Effector CD4-positive, alpha-beta T cell (primary cell): ENCODE measurements around the gene RECK.
A peak's percentile ranks its signal among the peaks of the same experiment; 100 is the strongest.
"Not testable (repeated sequence)": the region's sequence is repeated elsewhere in the genome, so short reads cannot be mapped to it uniquely, and the experiment has no call there.

Experiments
- DNase-seq: peaks from one replicate; pipeline ENCODE4 v3.0.0-alpha.2; 2020
- total RNA-seq: gene quantifications from one replicate; lab custom pipeline; 2026; lab: John Stamatoyannopoulos, UW

Gene RECK
- total RNA-seq, result 12.0 reads per million, percentile 35 among the genes with 10 or more reads in this experiment

GRCh38 chr9:36036780-36037548 lies at the start of gene RECK:
Gene RECK (plus strand): TSS chr9:36036913. CDS start chr9:36036999, 86 bp downstream.
- DNase-seq, result peak; percentile 81

- DNase-seq, result no peak
Observed at GRCh38 chr9:35990155-35990554, 46.6 kb upstream of the RECK start.

GRCh38 chr9:35993136-35993535 lies 43.6 kb upstream of the RECK start:
- DNase-seq, result not testable (repeated sequence)

GRCh38 chr9:35993976-35994720 lies 42.6 kb upstream of the RECK start:
- no peak for DNase-seq

GRCh38 chr9:35994959-35995358 lies 41.8 kb upstream of the RECK start:
- DNase-seq, result no peak

GRCh38 chr9:35996358-35996970 lies 40.2 kb upstream of the RECK start:
- no peak for DNase-seq

GRCh38 chr9:35997016-35997415 lies 39.7 kb upstream of the RECK start:
- DNase-seq, result not testable (repeated sequence)

GRCh38 chr9:35998333-35998732 lies 38.4 kb upstream of the RECK start:
- DNase-seq, result no peak

GRCh38 chr9:36005891-36006290 lies 30.8 kb upstream of the RECK start:
- DNase-seq, result no peak

GRCh38 chr9:36006549-36007315 lies 30.0 kb upstream of the RECK start:
- DNase-seq, result no peak

- DNase-seq, result no peak
Observed at GRCh38 chr9:36007316-36007708, 29.4 kb upstream of the RECK start.

- no peak for DNase-seq
Observed at GRCh38 chr9:36007852-36008251, 28.9 kb upstream of the RECK start.

- DNase-seq, result peak; percentile 54
Observed at GRCh38 chr9:36008774-36009300, 27.9 kb upstream of the RECK start.

GRCh38 chr9:36011379-36011778 lies 25.3 kb upstream of the RECK start:
- no peak for DNase-seq

GRCh38 chr9:36017278-36017677 lies 19.4 kb upstream of the RECK start:
- DNase-seq, result no peak

GRCh38 chr9:36018129-36018528 lies 18.6 kb upstream of the RECK start:
- no peak for DNase-seq

- no peak for DNase-seq
Observed at GRCh38 chr9:36018891-36019720, 17.6 kb upstream of the RECK start.

GRCh38 chr9:36021968-36022367 lies 14.7 kb upstream of the RECK start:
- DNase-seq, result no peak

- peak; percentile 56 for DNase-seq
Observed at GRCh38 chr9:36023260-36024048, 13.3 kb upstream of the RECK start.

GRCh38 chr9:36025746-36026145 lies 11.0 kb upstream of the RECK start:
- no peak for DNase-seq

- no peak for DNase-seq
Observed at GRCh38 chr9:36029202-36029601, 7.5 kb upstream of the RECK start.
